ENCODE results near the gene SMIM17. TPM values are rescaled to one million over a fixed set of nuclear protein-coding genes. Genes with fewer than 3 reads are reported as not detected.

Gene SMIM17
- total RNA-seq, 2 donors from 2014 or later = 0.35 to 0.64 TPM

- Mint-ChIP-seq H3K4me1 (no peaks in the 10 kb centered on the region), H3K4me3 (no peak overlapping the region), H3K36me3 (ENCODE audit: low read depth) (peaks cover 73% of the 10 kb centered on the region), H3K27me3 (ENCODE audit: insufficient read depth) (no peaks in the 10 kb centered on the region), H3K27ac (no peak overlapping the region), H3K9me3 (peaks cover 83% of the 10 kb centered on the region)
- no peaks in the 10 kb centered on the region for H3K27me3 ChIP-seq (ENCODE audit: control insufficient read depth, insufficient read depth, low read length, poor library complexity, severe bottlenecking)
- H3K27ac ChIP-seq (ENCODE audit: low read depth, low read length) = no peak overlapping the region
- no peak overlapping the region for H3K9ac ChIP-seq (ENCODE audit: extremely low read depth, low read length, poor library complexity, severe bottlenecking)
- no peaks in the 10 kb centered on the region for H3K4me1 ChIP-seq (ENCODE audit: control insufficient read depth, insufficient read depth, low read length)
- peaks cover 40% of the 10 kb centered on the region for H3K36me3 ChIP-seq (ENCODE audit: control insufficient read depth, insufficient read depth, low read length)
- TF ChIP-seq CTCF (conservative IDR thresholded peaks at IDR 0.05) = no peak
- 90 to 92% methylated on average over 2 to 9 of the region's 9 CpGs for WGBS, 2 experiments (ENCODE audit: insufficient coverage in 1 of 2, insufficient read length in 1 of 2)
- H3K4me3 ChIP-seq (ENCODE audit: low read length) = no peak overlapping the region
- no peak for DNase-seq
- H3K9me3 ChIP-seq (ENCODE audit: control insufficient read depth, low read length) = peaks cover 55% of the 10 kb centered on the region
Measured at GRCh38 chr19:56623006-56623405, 20.0 kb upstream of the SMIM17 start.

DNA sequence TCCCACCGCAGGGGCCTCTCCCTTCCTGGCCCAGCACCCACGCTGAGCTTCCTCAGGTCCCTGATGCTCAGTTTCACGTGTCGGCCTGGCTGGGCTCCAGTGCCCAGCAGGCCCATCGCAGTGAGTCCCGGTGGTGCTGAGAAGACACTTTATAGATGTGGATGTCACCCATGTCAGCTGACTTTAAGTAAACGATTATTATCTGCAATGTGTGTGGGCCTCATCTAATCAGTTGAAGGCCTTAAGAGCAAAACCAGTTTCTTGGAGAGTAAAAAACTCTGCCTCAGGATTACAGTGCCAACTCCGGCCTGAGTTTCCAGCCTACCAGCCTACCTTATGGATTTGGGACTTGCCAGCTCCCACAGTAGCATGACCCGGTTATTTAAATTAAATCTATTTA, 17.3 kb upstream of the SMIM17 start:
- Mint-ChIP-seq H3K4me1 (no peaks in the 10 kb centered on the region), H3K4me3 (no peak overlapping the region), H3K36me3 (ENCODE audit: low read depth) (peaks cover 54% of the 10 kb centered on the region), H3K27me3 (ENCODE audit: insufficient read depth) (no peaks in the 10 kb centered on the region), H3K27ac (no peak overlapping the region), H3K9me3 (peaks cover 87% of the 10 kb centered on the region)
- H3K9ac ChIP-seq (ENCODE audit: extremely low read depth, low read length, poor library complexity, severe bottlenecking) = no peak overlapping the region
- WGBS, 2 experiments (ENCODE audit: insufficient coverage in 1 of 2, insufficient read length in 1 of 2) = 91 to 97% methylated on average over 4 to 8 of the region's 9 CpGs
- no peak overlapping the region for H3K4me3 ChIP-seq (ENCODE audit: low read length)
- H3K4me1 ChIP-seq (ENCODE audit: control insufficient read depth, insufficient read depth, low read length) = no peaks in the 10 kb centered on the region
- no peak for DNase-seq
- TF ChIP-seq CTCF (conservative IDR thresholded peaks at IDR 0.05) = no peak
- H3K27me3 ChIP-seq (ENCODE audit: control insufficient read depth, insufficient read depth, low read length, poor library complexity, severe bottlenecking) = no peaks in the 10 kb centered on the region
- no peak overlapping the region for H3K27ac ChIP-seq (ENCODE audit: low read depth, low read length)
- H3K36me3 ChIP-seq (ENCODE audit: control insufficient read depth, insufficient read depth, low read length) = peaks cover 36% of the 10 kb centered on the region
- H3K9me3 ChIP-seq (ENCODE audit: control insufficient read depth, low read length) = peaks cover 54% of the 10 kb centered on the region

- Histone ChIP-seq H3K9ac (ENCODE audit: extremely low read depth, low read length, poor library complexity, severe bottlenecking) (no peak overlapping the region), H3K9me3 (ENCODE audit: control insufficient read depth, low read length) (peaks cover 65% of the 10 kb centered on the region), H3K4me3 (ENCODE audit: low read length) (no peak overlapping the region), H3K4me1 (ENCODE audit: control insufficient read depth, insufficient read depth, low read length) (no peaks in the 10 kb centered on the region), H3K36me3 (ENCODE audit: control insufficient read depth, insufficient read depth, low read length) (no peaks in the 10 kb centered on the region), H3K27ac (ENCODE audit: low read depth, low read length) (no peak overlapping the region), H3K27me3 (ENCODE audit: control insufficient read depth, insufficient read depth, low read length, poor library complexity, severe bottlenecking) (no peaks in the 10 kb centered on the region)
- Mint-ChIP-seq H3K27me3 (ENCODE audit: insufficient read depth) (no peaks in the 10 kb centered on the region), H3K4me3 (no peak overlapping the region), H3K4me1 (no peaks in the 10 kb centered on the region), H3K9me3 (peaks cover 86% of the 10 kb centered on the region), H3K36me3 (ENCODE audit: low read depth) (peaks cover 2% of the 10 kb centered on the region), H3K27ac (no peak overlapping the region)
- no peak for TF ChIP-seq CTCF (conservative IDR thresholded peaks at IDR 0.05)
- no peak for DNase-seq
- WGBS, 2 experiments (ENCODE audit: insufficient coverage in 1 of 2, insufficient read length in 1 of 2) = 35 to 36% methylated on average over 1 of the region's 1 CpG
Measured at GRCh38 chr19:56633021-56633420, 9.9 kb upstream of the SMIM17 start.

Measured in endodermal cell (in vitro differentiated cells).